MV-4-11 (cell line): ENCODE results near the gene MMP1.

Experiments
- DNase-seq: peaks from one replicate; lab custom pipeline; 2025; lab: John Stamatoyannopoulos, UW

MMP1 gene

DNA sequence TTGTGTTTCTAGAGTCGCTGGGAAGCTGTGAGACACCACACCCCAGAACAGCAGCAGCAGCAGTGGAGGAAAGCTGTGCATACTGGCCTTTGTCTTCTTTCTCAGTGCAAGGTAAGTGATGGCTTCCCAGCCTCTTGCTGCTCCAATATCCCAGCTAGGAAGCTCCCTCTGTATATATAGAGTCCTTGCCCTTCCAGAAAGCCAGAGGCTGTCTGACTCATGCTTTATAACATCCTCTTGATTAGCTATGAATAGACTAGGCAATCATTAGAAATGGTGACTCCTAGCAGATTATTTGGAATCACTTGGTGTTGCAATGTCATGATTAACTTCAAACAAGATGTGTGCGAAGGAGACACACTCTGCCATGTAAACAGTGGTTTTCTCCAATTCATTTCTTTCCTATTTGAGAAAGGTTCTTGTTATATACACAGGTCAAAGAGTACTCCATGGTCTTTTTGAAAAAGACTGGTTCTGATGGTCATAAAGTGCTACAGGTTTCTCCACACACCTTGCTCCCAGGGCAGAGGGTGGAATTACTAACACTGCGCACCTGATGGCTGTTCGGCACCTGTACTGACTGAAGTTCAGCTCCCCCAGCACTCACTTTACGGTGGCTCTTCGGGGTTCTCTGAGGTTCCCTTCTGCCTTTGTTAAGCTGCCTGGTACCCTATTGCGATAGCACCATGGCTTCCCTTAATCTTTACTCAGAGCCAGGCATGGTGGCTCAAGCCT lies at the start of gene MMP1:
Gene MMP1 (minus strand): TSS at position 149 of the 735 bp plus-strand sequence. CDS start 68 bp downstream, at position 81.
- DNase-seq = no peak

DNA sequence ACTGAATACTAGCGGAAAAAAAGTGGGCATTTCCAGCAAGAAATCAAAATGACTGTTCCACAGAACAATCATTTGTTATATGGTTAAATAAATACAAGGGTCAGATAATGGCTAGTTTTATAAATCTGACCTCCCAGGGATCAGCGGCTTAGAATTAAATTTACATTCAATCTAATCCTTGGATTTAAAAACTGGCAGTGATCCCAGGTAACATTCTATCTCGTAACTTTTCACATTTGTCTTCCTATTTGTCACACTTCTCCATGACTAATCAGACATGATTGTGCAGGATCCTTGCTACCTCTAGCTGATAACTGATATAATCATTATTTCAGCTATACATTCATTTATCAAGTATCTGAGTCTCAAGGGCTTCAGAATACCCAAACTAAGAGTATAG lies 48.3 kb upstream of the MMP1 start:
- no peak for DNase-seq

DNA sequence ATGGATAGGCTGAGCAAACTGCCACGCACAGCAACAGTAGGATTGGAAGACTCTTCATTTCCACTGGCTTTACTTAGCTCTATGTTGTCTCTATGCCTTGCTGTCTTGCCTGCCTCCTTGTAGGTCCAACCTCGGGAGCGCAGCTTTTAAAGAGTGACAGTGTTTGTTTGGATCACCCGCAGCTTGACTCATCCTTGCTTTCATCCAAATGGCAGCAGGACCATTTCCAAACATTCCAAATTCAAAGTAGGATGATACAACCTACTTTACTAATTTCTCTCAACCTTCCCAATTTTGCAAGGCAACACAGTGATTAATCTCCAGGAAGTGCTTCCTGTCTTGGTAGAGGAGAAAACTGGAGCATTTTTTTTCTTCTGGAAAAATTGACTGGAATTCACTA lies 45.5 kb upstream of the MMP1 start, which contains the start of gene MMP3:
Gene MMP3 (minus strand): TSS at position 121 of the 400 bp plus-strand sequence. CDS start 63 bp downstream, at position 58.
- no peak for DNase-seq

DNA sequence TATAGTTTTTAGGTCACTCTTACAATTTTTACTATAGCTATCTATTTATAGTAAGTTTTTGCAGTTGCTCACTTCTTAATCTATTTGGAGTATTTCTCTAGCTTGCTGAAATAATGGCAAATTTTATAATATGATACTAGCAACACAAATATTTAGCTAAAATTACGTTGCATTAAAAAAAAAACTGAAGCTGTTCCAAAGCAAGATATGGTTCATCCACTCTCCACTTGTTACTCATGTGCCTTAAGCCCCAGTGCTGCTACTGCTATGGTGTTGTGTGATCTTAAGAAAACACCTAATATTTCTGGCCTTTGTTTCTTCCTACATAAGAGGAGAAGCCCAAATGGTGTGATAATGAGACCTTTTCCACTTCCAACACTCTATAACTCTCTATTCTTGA lies 45.0 kb upstream of the MMP1 start:
- no peak for DNase-seq

GRCh38 chr11:102840018-102840417 lies 42.1 kb upstream of the MMP1 start:
- no peak for DNase-seq

- DNase-seq = no peak
Observed at GRCh38 chr11:102837646-102838045, 39.7 kb upstream of the MMP1 start.

- no peak for DNase-seq
Observed at GRCh38 chr11:102837156-102837555, 39.2 kb upstream of the MMP1 start.

- DNase-seq = no peak
Observed at GRCh38 chr11:102836290-102836875, 38.4 kb upstream of the MMP1 start.

DNA sequence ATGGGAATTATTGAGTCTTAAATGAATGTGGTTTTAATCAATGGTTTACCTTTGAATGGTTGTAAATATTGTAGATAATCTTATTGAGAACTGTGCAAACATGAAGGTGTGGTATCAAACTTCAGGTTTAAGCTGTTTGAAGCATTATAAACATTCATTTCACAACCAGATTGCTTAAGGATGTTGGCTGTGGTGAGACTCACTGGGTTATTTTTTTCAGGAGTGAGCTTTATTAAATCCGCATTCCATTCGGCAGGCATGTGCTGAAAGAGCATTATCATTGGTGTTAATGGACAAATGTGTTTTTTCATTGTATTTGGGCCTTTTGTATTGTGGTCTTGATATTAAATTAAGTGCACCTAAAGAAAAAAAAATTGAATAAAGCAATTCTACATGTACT lies 35.8 kb upstream of the MMP1 start:
- DNase-seq = no peak

DNA sequence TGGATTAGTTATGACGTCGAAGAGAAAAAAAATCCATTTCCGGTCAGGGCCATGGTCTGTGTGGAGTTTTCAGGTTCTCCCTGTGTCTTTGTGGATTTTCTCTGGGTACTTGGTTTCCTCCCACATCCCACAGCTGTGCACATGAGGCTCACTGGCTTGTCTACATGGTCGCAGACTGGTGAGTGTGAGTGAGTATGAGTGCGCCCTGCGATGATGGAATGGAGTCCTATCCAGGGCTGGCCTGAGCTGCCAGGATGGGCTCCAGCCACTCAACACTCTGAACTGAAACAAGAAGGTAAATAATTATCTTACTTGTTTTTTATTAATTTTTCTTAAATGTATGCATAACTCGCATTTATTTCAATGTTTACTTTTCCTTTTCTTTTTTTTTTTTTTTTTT lies 34.7 kb upstream of the MMP1 start:
- no peak for DNase-seq

DNA sequence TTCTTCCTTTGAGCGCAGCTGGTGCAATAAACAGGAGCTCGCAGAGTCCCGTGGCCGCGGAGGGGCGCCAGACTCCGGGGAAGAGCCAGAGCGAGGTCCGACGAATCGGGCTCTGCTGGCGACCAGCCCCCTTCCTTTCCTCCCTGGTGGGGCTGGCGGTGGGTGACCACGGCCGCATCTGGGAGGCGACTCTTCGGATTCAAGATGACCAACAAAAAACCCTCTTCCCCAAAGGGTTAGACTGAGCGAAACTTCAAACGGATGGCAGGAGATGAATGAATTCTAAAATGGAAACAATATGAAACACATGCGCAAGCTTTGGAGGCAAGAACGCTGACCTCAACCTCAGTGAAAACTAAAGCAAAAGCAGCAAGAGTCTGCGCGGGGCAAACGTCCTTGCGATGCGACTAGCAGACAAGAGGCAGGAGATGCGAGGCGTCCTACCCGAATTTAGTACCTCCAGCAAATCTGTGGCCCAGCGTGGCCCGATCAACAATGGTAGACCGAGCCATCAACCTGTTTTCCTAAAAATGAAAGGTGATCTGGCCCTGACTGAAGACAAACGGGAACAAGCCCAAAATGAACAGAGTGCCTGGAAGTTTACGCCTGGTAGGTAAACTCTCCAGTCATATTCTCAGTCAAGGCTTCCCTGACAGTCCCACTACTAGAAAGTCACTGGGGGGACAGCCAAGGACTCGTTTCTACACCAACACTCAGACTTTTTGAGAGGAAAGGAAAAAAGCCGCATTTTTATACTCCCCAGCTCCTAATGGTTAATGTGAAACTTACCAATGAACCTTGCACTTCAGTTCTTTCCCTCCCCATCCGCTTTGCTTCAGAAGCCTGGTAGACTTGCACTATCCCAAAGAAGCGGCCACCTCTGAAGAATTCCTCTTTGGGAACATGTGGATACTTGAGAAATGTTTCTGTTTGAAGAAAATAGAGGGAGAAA lies 33.8 kb upstream of the MMP1 start:
- no peak for DNase-seq

- no peak for DNase-seq
Observed at GRCh38 chr11:102831128-102831488, 33.1 kb upstream of the MMP1 start.

DNA sequence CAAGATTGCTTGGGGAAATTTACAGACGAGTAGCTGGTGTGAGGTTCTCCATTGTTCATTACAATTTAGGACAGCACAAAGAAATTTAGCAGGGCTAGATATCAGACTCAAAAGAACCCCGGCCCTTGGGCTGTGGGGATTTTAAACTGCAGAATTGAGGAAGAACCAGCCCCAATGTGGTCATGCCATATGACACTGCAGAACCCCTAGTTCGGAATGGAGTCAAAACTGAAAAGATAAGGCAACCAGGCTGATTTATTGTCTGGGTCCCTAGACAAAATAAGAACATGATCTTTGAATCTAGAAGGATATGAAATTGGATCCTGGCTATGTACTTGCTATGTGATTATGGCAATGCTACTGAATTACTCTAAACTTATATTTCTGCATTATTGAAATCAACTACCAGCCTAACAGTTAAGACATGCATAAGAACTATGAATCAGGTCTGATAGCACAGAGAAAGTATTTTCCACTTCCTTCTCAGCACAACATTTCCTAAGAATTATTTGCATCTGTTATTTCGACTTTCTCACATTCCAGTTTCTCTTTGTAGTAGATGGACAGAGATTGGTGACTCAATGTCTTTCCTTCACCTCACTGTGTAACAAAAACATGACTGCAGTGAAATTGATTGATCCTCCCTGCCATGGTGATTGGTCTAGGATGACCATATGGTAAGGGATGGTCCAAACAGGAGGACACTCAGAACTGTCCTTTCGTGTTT lies 32.2 kb upstream of the MMP1 start:
- no peak for DNase-seq

DNA sequence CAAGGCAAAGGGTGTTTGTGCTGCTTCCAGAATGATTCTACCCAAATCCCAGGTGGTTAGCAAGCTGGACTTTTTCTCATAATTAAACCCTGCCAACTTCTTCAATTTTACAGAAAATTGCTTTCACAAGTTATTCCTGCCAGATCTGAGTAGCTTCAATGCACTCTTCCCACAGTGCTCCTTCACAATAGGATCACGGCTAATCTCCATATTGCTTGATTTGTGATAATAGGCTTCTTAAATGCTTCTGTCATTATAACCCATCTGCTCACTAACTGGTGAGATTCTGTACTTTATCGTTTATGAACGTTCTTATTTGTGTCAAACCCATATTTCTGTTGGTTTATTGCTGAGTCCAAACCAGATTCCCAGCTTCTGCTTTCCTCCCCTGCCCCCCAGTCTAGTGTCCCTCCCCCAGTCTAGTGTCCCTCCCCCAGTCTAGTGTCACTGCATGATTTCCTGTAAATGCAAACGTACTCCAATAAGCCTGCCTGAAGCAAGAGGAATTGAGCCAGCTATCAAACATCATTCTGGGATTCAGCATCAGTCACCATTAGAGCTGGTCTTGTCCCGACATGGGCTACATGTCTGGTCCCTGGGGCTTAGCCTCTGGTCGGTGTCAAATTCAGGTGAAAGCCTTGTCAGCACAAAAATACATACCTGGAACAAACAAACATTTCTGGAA lies 31.5 kb upstream of the MMP1 start:
- DNase-seq = no peak

GRCh38 chr11:102824556-102824955 lies 26.6 kb upstream of the MMP1 start:
- no peak for DNase-seq

DNA sequence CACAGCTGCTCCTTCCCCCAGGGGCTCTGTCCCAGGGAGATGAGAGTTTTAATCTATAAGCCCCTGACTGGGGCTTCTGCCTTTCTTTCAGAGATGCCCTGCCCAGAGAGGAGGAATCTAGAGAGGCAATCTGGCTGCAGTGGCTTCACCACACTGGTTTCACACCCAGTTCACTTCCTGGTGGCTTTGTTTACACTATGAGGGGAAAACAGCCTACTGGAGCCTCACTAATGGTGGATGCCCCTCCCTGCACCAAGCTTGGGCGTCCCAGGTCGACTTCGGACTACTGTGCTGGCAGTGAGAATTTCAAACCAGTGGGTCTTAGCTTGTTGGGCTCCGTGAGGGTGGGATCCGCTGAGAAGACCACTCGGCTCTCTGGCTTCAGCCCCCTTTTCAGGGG lies 21.5 kb upstream of the MMP1 start:
- DNase-seq = no peak

DNA sequence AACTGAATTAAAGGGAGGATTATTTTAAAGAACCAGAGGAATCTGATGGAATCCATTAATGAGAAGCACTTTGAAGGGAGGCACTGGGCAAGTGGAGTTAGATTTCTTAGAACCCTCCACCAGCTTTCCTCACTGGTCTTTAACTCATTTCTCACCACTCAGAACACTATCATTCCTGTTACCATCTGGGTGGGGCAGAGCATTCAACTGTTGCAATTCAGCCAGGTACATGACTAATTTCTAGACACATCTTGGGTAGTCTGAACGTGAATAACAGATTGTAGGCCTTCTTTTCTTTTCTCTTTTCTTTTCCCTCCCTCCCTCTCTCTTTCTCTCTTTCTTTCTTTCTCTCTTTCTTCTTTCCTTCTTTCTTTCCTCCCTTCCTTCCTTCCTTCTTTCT lies 15.5 kb upstream of the MMP1 start:
- no peak for DNase-seq

DNA sequence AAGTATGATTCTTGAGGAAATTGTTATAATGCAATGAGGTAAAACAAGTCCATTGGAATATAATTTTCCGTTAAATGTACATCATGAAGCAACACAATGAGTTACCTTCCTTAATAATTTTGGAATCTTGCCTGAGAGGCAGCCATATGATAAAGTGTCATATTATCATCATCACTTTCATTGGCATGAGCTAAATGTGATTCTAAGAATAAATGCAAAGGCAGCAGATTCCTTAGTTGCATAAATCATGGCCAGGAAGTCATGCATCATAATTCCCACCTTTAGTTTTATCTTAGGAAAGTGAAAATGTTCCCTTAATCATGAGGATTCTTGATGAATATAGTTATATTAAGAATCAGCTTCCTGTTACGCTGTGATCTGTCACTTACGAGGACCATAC lies 14.2 kb upstream of the MMP1 start:
- DNase-seq = no peak

DNA sequence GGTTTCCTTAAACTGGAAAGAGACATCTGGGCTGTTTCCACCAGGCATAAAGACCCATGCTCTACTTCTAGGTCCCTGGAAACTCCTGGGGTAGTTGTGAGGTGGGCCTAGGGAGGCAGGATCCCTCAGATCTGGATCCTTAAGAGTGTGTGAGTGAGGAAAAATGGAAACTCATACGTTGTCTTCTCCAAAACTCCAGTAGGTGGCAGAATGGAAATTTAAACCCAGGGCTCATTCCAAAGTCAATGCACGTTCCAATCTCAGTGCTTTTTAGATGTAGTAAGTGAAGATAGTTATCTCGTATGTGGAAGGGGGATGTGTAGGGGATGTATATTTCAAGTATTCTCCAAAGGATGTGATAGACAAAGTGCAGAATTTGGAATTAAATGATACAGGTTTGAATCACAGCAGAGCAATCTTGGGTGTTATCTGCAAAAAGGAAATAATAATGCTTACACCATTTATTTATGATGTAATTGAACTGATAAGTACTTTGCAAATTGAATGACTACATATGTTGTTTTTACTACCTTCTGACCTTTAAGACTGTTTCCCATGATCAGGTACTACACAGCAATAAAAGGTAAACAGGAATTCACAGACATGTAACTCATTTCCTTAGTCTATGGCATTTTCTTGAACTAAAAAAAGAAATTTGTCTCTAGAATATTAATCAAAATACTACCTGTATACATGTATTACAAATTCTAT lies 13.1 kb upstream of the MMP1 start:
- no peak for DNase-seq

DNA sequence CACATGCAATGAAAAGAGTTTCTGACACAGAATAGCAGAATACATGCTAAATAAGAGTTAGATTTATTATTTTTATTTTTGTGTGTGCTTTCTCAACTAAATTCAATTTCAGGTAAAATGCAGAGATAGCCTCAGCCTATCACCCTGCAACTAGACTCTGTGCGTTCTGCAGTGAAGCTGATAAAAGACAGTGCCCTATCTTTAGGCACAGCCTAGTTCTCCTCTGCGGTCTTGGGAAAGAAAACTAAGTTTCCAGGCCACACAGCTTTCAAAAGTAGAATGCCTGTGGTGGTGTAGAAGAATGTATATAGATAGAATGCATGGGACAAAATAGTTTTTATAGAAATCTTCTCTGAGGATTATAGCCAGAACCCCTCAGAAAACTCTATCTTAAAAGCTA lies 12.0 kb upstream of the MMP1 start:
- DNase-seq = no peak

DNA sequence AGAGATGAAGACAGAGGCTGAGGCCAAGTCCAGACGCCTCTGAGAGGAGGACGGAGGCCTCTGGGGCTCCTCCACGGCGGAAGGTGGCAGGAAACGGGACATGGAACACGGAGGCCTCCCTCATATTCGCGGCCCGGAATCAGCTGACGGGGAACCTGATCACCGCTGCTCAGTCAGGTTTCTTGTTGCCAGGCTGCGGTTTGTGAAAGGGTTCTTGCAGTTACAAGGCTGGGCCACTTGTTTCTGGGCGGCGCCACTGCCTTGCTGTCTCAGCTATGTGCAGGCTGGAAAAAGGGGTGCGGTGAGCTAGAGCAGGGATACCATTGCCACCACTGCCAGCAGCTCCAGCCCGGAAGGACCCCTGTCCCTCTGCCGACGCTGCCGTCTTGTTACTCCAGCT lies 10.0 kb upstream of the MMP1 start:
- DNase-seq = no peak
